ENCODE measurements around the gene HEMGN. TPM values are rescaled to one million over a fixed set of nuclear protein-coding genes. Genes with fewer than 3 reads are reported as not detected.

HEMGN gene
- total RNA-seq, 1 donor from 2014 or later = not detected

DNA sequence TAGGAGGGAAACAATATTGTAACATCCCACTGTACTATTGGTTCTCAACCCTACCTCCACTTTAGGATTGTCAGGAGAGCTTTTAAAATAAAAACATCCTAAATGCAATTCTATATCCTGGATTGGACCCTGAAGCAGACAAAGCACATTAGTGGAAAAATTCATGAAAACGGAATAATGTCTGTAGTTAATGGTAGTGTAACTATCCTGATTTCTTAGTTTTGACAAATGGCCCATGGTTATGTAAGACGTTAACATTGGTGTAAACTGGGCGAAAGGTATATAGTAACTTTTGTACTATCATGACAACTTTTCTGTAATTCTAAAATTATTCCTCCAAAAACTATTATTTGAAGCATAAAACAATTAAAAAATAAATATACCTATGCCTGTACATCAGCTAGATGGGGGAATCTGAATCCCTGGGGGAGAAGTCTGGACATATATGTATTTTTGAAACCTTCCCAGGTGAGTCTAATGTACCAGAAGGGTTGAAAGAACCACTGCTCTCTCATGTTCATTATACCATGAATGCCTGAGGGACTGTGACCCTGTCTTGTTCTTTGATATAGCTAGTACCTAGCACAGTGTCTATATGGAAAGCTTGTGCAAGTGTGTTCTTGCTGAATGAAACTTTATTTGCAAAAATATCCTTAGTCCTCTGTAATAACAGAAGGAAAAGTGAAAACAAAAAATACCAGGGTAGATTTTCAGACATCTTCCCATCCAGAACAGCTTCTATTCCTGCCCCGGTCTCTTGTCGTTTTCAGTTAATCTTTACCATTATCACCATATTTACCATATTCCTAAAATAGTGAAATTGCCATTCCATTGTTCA is 12.3 kb downstream of the HEMGN start:
- H3K4me1 Mint-ChIP-seq (ENCODE audit: low read depth) = peaks cover 26% of the 10 kb centered on the region
- no peaks in the 10 kb centered on the region for H3K36me3 Mint-ChIP-seq (ENCODE audit: low read depth)
- H3K4me3 Mint-ChIP-seq (ENCODE audit: unreplicated experiment) = no peak overlapping the region
- no peaks in the 10 kb centered on the region for H3K9me3 Mint-ChIP-seq (ENCODE audit: low read depth)
- peaks cover 26% of the 10 kb centered on the region for H3K27me3 Mint-ChIP-seq (ENCODE audit: low read depth)
- TF ChIP-seq, protein P1, sequence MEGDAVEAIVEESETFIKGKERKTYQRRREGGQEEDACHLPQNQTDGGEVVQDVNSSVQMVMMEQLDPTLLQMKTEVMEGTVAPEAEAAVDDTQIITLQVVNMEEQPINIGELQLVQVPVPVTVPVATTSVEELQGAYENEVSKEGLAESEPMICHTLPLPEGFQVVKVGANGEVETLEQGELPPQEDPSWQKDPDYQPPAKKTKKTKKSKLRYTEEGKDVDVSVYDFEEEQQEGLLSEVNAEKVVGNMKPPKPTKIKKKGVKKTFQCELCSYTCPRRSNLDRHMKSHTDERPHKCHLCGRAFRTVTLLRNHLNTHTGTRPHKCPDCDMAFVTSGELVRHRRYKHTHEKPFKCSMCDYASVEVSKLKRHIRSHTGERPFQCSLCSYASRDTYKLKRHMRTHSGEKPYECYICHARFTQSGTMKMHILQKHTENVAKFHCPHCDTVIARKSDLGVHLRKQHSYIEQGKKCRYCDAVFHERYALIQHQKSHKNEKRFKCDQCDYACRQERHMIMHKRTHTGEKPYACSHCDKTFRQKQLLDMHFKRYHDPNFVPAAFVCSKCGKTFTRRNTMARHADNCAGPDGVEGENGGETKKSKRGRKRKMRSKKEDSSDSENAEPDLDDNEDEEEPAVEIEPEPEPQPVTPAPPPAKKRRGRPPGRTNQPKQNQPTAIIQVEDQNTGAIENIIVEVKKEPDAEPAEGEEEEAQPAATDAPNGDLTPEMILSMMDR (IDR thresholded peaks at IDR 0.05) = no peak
- H3K27ac Mint-ChIP-seq (ENCODE audit: unreplicated experiment) = no peak overlapping the region
- no peak for DNase-seq (ENCODE audit: low spot score)

DNA sequence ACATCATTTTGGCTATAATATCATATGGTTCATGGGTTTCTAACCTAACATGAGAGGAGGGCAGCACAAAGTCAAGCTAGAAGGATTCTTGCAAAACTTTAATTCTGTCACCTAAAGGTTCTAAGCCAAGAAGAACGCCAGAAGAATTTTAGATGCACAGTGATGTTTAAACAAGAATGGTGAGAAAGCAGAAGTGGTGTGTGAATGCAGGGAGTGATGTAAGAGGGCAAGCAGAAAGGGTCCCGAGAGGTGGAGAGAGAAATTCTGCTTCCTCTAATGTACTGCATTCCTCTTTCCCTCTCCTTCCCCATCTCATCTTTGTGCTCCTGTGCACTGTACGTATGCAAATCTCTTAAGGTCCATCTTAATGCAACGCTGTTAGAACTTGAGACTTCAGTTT is 13.6 kb downstream of the HEMGN start:
- no peak overlapping the region for H3K4me3 Mint-ChIP-seq (ENCODE audit: unreplicated experiment)
- no peak overlapping the region for H3K27ac Mint-ChIP-seq (ENCODE audit: unreplicated experiment)
- peaks cover 32% of the 10 kb centered on the region for H3K4me1 Mint-ChIP-seq (ENCODE audit: low read depth)
- DNase-seq (ENCODE audit: low spot score) = no peak
- TF ChIP-seq, protein P1 (IDR thresholded peaks at IDR 0.05) = no peak
- H3K36me3 Mint-ChIP-seq (ENCODE audit: low read depth) = no peaks in the 10 kb centered on the region
- no peaks in the 10 kb centered on the region for H3K9me3 Mint-ChIP-seq (ENCODE audit: low read depth)
- peaks cover 17% of the 10 kb centered on the region for H3K27me3 Mint-ChIP-seq (ENCODE audit: low read depth)

DNA sequence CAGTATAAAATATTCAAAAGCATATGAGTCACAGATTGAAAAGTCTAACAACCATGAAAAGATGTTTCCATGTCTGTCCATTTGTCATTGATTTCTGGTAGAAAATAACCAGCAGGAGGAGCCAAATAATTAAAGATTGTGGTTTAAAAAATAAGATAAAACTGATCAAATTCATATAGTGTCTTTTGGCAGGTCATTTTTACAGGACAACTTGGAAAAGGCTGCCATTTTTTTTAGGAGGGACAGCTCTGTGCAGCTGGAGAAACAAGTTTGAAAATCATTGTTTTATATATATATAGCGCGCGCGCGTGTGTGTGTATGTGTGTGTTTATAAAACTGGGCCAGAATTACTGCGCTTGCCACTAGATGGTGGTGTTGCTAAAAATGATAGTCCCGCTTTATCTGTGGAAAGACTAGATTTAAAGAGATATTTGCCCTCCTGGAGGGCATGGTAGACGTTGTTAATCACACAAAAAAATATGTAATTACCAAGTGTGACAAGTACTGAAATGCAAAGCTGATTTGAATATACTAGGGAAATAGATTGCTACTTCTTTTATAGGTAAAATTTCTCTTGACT is 14.4 kb downstream of the HEMGN start:
- peaks cover 32% of the 10 kb centered on the region for H3K4me1 Mint-ChIP-seq (ENCODE audit: low read depth)
- peaks cover 12% of the 10 kb centered on the region for H3K27me3 Mint-ChIP-seq (ENCODE audit: low read depth)
- TF ChIP-seq, protein P1 (IDR thresholded peaks at IDR 0.05) = peak; percentile 99
- peak overlapping the region; percentile 57 for H3K4me3 Mint-ChIP-seq (ENCODE audit: unreplicated experiment)
- no peak for DNase-seq (ENCODE audit: low spot score)
- H3K9me3 Mint-ChIP-seq (ENCODE audit: low read depth) = no peaks in the 10 kb centered on the region
- H3K27ac Mint-ChIP-seq (ENCODE audit: unreplicated experiment) = peak overlapping the region; percentile 80
- no peaks in the 10 kb centered on the region for H3K36me3 Mint-ChIP-seq (ENCODE audit: low read depth)

DNA sequence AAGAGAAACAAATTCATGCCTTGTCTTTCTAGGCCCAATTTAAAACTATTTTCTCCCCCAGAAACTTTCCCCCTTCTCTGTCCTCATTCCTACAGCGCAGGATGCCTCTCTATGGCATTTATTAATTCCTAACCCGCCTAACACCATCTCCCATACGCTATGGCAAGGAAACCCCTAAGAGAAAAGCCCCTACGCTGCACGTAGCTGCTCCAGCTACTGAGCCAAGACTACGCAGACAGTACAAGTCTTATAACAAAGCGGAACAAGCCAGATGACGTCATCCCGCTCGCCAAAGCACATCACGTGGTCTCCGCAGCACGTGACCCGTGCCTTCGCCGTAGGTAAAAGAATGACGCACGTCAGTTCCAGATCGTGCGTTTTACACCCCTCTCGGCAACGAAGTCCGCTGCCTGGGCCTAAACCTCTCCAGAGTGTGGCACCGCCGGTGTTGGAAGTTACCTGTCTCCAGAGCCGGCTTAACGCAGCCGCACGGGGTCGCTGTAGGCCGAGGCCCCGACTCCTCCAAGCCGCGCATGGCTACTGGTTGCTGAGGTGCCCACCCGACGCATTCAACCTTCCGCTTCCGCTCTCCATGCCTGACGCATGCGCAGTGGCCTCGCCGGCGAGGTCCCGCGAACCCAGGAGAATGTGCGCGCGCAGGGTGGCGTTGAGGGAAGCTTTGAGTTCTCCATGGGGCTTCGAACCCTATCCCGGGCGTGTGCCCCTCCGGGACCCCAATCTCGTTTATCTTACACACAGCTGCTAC is 15.8 kb downstream of the HEMGN start, which contains the start of gene TRMO:
Gene TRMO (minus strand): TSS at position 542 of the 766 bp plus-strand sequence. CDS start 7 bp downstream, at position 535.
- Mint-ChIP-seq H3K36me3 (ENCODE audit: low read depth) (no peaks in the 10 kb centered on the region), H3K4me3 (ENCODE audit: unreplicated experiment) (peak within 1 kb of the TSS; percentile 88), H3K9me3 (ENCODE audit: low read depth) (no peaks in the 10 kb centered on the region), H3K27ac (ENCODE audit: unreplicated experiment) (peak within 1 kb of the TSS; percentile 98), H3K27me3 (ENCODE audit: low read depth) (peaks cover 8% of the 10 kb centered on the region), H3K4me1 (ENCODE audit: low read depth) (peaks cover 32% of the 10 kb centered on the region)
- TF ChIP-seq, protein P1 (IDR thresholded peaks at IDR 0.05) = peak; percentile 84
- peak; percentile 97 for DNase-seq (ENCODE audit: low spot score)
